Measurements from ENCODE around the gene EMP3. TPM values are rescaled to one million over a fixed set of nuclear protein-coding genes. Genes with fewer than 3 reads are reported as not detected.
A peak's percentile ranks its signal among the peaks of the same experiment; 100 is the strongest.
"Not testable (repeated sequence)": the region's sequence is repeated elsewhere in the genome, so short reads cannot be mapped to it uniquely, and the experiment has no call there.

The EMP3 gene
- total RNA-seq, 6 donors from 2014 or later: 38.8 to 173 (median 75.1) TPM

- peaks cover 0 to 11% (median 6%) of the 10 kb centered on the region in 4 donors for H3K9me3 ChIP-seq
- 89 to 93% methylated on average over 3 of the region's 3 CpGs for WGBS, 2 donors
- peaks cover 6 to 13% (median 11%) of the 10 kb centered on the region in 4 donors for H3K4me1 ChIP-seq
- peaks cover 0 to 20% (median 0%) of the 10 kb centered on the region in 4 donors for H3K36me3 ChIP-seq
- no peak for DNase-seq
- H3K27ac ChIP-seq: no peak overlapping the region
- no peaks in the 10 kb centered on the region for H3K27me3 ChIP-seq
- ATAC-seq (ENCODE audit: low FRiP score in 2 of 2): no peak
- TF ChIP-seq POLR2A (IDR thresholded peaks at IDR 0.05): no peak
- TF ChIP-seq POLR2AphosphoS5 (IDR thresholded peaks at IDR 0.05): no peak
- no peak for TF ChIP-seq EP300 (IDR thresholded peaks at IDR 0.05)
- no peak for TF ChIP-seq CTCF (IDR thresholded peaks at IDR 0.05)
- H3K4me3 ChIP-seq: no peak overlapping the region
Measured at GRCh38 chr19:48287748-48288147, 37.6 kb upstream of the EMP3 start.

- H3K4me3 ChIP-seq: peak overlapping the region in 2 of 4 donors; percentile 36 to 46
- H3K27ac ChIP-seq: no peak overlapping the region
- TF ChIP-seq CTCF (IDR thresholded peaks at IDR 0.05) (no peak), POLR2AphosphoS5 (IDR thresholded peaks at IDR 0.05) (no peak), POLR2A (IDR thresholded peaks at IDR 0.05) (no peak), EP300 (IDR thresholded peaks at IDR 0.05) (no peak)
- WGBS, 2 donors: 19 to 38% methylated on average over 6 to 10 of the region's 10 CpGs
- no peaks in the 10 kb centered on the region for H3K27me3 ChIP-seq
- H3K36me3 ChIP-seq: peaks cover 0 to 10% (median 0%) of the 10 kb centered on the region in 4 donors
- H3K9me3 ChIP-seq: peaks cover 0 to 4% (median 0%) of the 10 kb centered on the region in 4 donors
- ATAC-seq (ENCODE audit: low FRiP score in 2 of 2): peak in 1 of 2 donors; percentile 60
- DNase-seq: no peak
- H3K4me1 ChIP-seq: peaks cover 6 to 13% (median 11%) of the 10 kb centered on the region in 4 donors
Measured at GRCh38 chr19:48290401-48290770, 35.0 kb upstream of the EMP3 start.

- Histone ChIP-seq H3K36me3 (peaks cover 0 to 5% (median 0%) of the 10 kb centered on the region in 4 donors), H3K27ac (no peak overlapping the region), H3K4me3 (peak overlapping the region; percentile 22 to 46 (median 30)), H3K4me1 (peaks cover 6 to 13% (median 11%) of the 10 kb centered on the region in 4 donors), H3K27me3 (no peaks in the 10 kb centered on the region), H3K9me3 (peaks cover 0 to 4% (median 0%) of the 10 kb centered on the region in 4 donors)
- TF ChIP-seq POLR2A (IDR thresholded peaks at IDR 0.05) (no peak), CTCF (IDR thresholded peaks at IDR 0.05) (peak; percentile 87 to 96 (median 94))
- peak; percentile 76 to 97 for DNase-seq
- ATAC-seq (ENCODE audit: low FRiP score in 2 of 2): peak; percentile 87 to 95
- WGBS, 2 donors: 1 to 3% methylated on average over 28 to 30 of the region's 45 CpGs
Measured at GRCh38 chr19:48290771-48291488, 34.4 kb upstream of the EMP3 start.

- TF ChIP-seq CTCF (IDR thresholded peaks at IDR 0.05): peak in 1 of 6 experiments; percentile 1
- H3K4me1 ChIP-seq: peaks cover 6 to 13% (median 11%) of the 10 kb centered on the region in 4 donors
- DNase-seq; H3K27ac ChIP-seq; H3K9me3 ChIP-seq; ATAC-seq (ENCODE audit: low FRiP score in 2 of 2); H3K27me3 ChIP-seq; H3K36me3 ChIP-seq: not testable (repeated sequence)
- H3K4me3 ChIP-seq: peak overlapping the region in 1 of 4 donors; percentile 46
- WGBS, 2 donors: 33 to 35% methylated on average over 11 of the region's 11 CpGs
Measured at GRCh38 chr19:48291489-48291815, 33.9 kb upstream of the EMP3 start.

- TF ChIP-seq POLR2AphosphoS5 (IDR thresholded peaks at IDR 0.05) (no peak), EP300 (IDR thresholded peaks at IDR 0.05) (no peak), POLR2A (IDR thresholded peaks at IDR 0.05) (no peak), CTCF (IDR thresholded peaks at IDR 0.05) (no peak)
- H3K4me3 ChIP-seq: no peak overlapping the region
- ATAC-seq (ENCODE audit: low FRiP score in 2 of 2): peak in 1 of 2 donors; percentile 59
- H3K4me1 ChIP-seq: peaks cover 6 to 13% (median 11%) of the 10 kb centered on the region in 4 donors
- no peak for DNase-seq
- no peaks in the 10 kb centered on the region for H3K36me3 ChIP-seq
- 80 to 98% methylated on average over 4 of the region's 4 CpGs for WGBS, 2 donors
- no peak overlapping the region for H3K27ac ChIP-seq
- H3K9me3 ChIP-seq: no peaks in the 10 kb centered on the region
- H3K27me3 ChIP-seq: no peaks in the 10 kb centered on the region
Measured at GRCh38 chr19:48292798-48293197, 32.6 kb upstream of the EMP3 start.

Measured in upper lobe of left lung (tissue), 6 donors.